GM20000 (cell line): Measurements from ENCODE around the gene UQCRC2.

ENCODE experiments used
- DNase-seq: peaks from one replicate; pipeline ENCODE4 v3.0.0; 2012; ENCODE audit warnings: low spot score
- TF ChIP-seq, protein P1 (sequence below): IDR thresholded peaks from 2 replicates; pipeline ENCODE4 v1.5.1; 2012; ENCODE audit warnings: mild to moderate bottlenecking, control low read depth; ENCODE audit errors: extremely low read depth, missing control alignments

The UQCRC2 gene

GRCh38 chr16:21963887-21964286 lies 10.7 kb downstream of the UQCRC2 start:
- TF ChIP-seq, protein P1, sequence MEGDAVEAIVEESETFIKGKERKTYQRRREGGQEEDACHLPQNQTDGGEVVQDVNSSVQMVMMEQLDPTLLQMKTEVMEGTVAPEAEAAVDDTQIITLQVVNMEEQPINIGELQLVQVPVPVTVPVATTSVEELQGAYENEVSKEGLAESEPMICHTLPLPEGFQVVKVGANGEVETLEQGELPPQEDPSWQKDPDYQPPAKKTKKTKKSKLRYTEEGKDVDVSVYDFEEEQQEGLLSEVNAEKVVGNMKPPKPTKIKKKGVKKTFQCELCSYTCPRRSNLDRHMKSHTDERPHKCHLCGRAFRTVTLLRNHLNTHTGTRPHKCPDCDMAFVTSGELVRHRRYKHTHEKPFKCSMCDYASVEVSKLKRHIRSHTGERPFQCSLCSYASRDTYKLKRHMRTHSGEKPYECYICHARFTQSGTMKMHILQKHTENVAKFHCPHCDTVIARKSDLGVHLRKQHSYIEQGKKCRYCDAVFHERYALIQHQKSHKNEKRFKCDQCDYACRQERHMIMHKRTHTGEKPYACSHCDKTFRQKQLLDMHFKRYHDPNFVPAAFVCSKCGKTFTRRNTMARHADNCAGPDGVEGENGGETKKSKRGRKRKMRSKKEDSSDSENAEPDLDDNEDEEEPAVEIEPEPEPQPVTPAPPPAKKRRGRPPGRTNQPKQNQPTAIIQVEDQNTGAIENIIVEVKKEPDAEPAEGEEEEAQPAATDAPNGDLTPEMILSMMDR = no peak
- DNase-seq = no peak

DNA sequence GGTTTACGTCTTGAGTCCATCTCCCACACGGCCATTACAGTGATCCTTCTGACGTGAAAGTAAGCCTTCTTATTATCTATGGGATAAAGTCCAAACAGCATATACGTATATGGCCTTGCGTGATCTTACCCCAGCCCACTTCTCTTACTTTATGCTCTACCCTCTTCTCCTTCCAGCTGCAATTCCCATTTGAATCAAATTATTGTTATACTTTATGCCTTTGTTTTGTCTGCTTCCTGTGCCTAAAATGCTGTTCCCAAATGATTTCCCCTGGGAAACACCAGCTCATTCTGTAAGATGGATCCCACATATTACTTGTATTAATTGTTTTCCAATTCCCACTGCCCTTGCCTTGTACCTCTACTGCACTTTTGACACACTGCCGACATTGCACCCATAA lies 11.2 kb downstream of the UQCRC2 start:
- TF ChIP-seq, protein P1 = no peak
- no peak for DNase-seq

DNA sequence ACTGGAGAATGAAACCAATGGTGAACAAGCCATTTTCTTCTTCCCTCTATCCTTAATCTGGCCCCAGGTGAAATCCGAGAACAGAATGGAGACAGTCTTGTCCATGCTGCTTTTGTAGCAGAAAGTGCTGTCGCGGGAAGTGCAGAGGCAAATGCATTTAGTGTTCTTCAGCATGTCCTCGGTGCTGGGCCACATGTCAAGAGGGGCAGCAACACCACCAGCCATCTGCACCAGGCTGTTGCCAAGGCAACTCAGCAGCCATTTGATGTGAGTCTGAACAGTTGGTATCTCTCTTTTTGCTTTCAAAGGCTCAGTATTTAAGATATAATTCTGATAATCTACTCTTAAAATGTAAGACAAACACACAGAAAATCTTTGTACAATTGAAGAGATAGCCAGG lies 18.7 kb downstream of the UQCRC2 start:
- no peak for DNase-seq
- TF ChIP-seq, protein P1 = no peak

DNA sequence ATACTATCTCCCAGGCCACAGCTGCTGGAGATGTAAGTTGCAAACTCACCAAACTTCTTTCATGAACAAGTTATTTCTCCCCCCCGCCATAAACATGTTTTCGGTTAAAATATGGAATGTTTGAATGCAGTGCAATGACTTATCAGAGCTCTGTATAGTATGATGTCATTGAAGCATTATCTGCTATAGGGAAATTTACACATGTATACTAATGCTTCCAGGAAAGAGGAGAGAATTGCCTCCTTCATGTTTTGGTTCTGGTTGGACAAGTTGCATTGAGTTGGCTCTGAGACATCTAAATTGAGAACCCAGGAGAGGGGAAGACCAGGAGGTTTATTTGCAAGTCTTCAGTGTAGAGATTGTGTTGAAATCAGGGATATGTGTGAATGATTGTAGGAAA lies 20.8 kb downstream of the UQCRC2 start:
- DNase-seq = no peak
- TF ChIP-seq, protein P1 = no peak

DNA sequence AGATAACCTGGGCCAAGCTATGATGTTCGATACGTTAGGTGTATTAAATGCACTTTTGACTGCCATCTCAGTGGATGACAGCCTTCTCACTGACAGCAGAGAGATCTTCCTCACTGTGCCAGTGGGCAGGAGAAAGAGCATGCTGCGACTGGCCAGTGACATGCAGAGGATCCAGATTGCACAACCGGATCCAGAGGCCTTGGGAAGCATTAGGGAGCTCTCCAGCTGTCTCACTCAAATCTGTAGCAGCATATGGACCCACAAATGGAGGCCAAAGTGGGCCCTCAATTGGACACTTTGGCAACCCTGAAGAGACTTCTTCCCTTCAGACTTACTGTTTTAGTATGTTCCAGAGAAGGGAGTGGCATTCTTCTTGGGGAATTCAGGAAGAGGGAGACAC lies 26.9 kb downstream of the UQCRC2 start:
- DNase-seq = no peak
- TF ChIP-seq, protein P1 = no peak

- DNase-seq = no peak
- TF ChIP-seq, protein P1 = no peak
Measured at GRCh38 chr16:21982108-21982507, 28.9 kb downstream of the UQCRC2 start.

- TF ChIP-seq, protein P1 = no peak
- no peak for DNase-seq
Measured at GRCh38 chr16:21984062-21984461, 30.9 kb downstream of the UQCRC2 start.
